Peyer's patch (tissue), 4 donors: ENCODE data around the gene PDSS2.

Source experiments
- CTCF ChIP-seq, 6 experiments: fragments of 450-650 bp in 4 of 6; fragments of 200-600 bp in 2 of 6; sonication (generic) in 1 of 6; IDR thresholded peaks; one replicate each; pipeline ENCODE4 v1.5.1; 2017 to 2019; ENCODE audit warnings: antibody characterized with exemption in 6 of 6, mild to moderate bottlenecking in 3 of 6, moderate library complexity in 1 of 6
- POLR2A ChIP-seq, 2 donors: fragments of 450-650 bp; IDR thresholded peaks; one replicate each; pipeline ENCODE4 v1.5.1; 2017; ENCODE audit warnings: antibody characterized with exemption in 2 of 2, mild to moderate bottlenecking in 2 of 2, moderate library complexity in 2 of 2

GRCh38 chr6:107423474-107423990 lies 35.8 kb downstream of the PDSS2 start:
- TF ChIP-seq CTCF (IDR thresholded peaks at IDR 0.05) (no peak), POLR2A (IDR thresholded peaks at IDR 0.05) (no peak)
